IMR-90 (cell line): ENCODE results near the gene SCNN1B. TPM values are rescaled to one million over a fixed set of nuclear protein-coding genes. Genes with fewer than 3 reads are reported as not detected.

Source experiments
- ATAC-seq: fragments of 200-7000 bp; cut with Tn5 transposase; 2 replicates; pipeline ENCODE4 v1.9.1; 2020; ENCODE audit warnings: low read depth, mild to moderate bottlenecking, moderate library complexity
- BruUV-seq: library from RNA; stranded (reverse); fragments of 400-500 nt; replicated peaks from 2 replicates; lab custom pipeline; 2021; lab: Mats Ljungman, UMichigan
- CTCF ChIA-PET: fragments of 300-600 bp; formaldehyde crosslinking; extraction: SDS; loops from one replicate; lab custom pipeline; 2021; ENCODE audit warnings: antibody characterized with exemption; lab: Yijun Ruan, JAX
- POLR2A ChIA-PET: fragments of 300-600 bp; sonication (Branson Sonifier 250); formaldehyde crosslinking; loops from one replicate; lab custom pipeline; 2022; ENCODE audit warnings: antibody characterized with exemption; ENCODE audit not compliant: unreplicated experiment; lab: Charles Lee
- DNase-seq: peaks from one replicate; pipeline ENCODE4 v3.0.0; 2013
- H2AFZ ChIP-seq: replicated peaks from 2 replicates; pipeline ENCODE3; 2013; ENCODE audit warnings: low read length, mild to moderate bottlenecking; ENCODE audit not compliant: poor library complexity
- H2AK5ac ChIP-seq: 2 replicates; pipeline ENCODE4 v1.6.1; 2013; ENCODE audit warnings: low read depth, low read length, inconsistent platforms
- H2AK9ac ChIP-seq: replicated peaks from 2 replicates; pipeline ENCODE3; 2013; ENCODE audit warnings: mild to moderate bottlenecking, low read depth, low read length, moderate library complexity; ENCODE audit not compliant: poor library complexity
- H2BK120ac ChIP-seq: 2 replicates; pipeline ENCODE4 v1.6.1; 2013; ENCODE audit warnings: low read depth, low read length, inconsistent platforms
- H2BK15ac ChIP-seq: 3 replicates; pipeline ENCODE4 v1.6.1; 2013; ENCODE audit warnings: low read depth, low read length, inconsistent platforms
- H2BK20ac ChIP-seq: 2 replicates; pipeline ENCODE4 v1.6.1; 2013; ENCODE audit warnings: low read depth, mild to moderate bottlenecking, inconsistent platforms, low read length, moderate library complexity
- H2BK5ac ChIP-seq: 2 replicates; pipeline ENCODE4 v1.6.1; 2013; ENCODE audit warnings: mild to moderate bottlenecking, low read depth, low read length, inconsistent platforms; ENCODE audit not compliant: poor library complexity, severe bottlenecking
- H3K14ac ChIP-seq: replicated peaks from 2 replicates; pipeline ENCODE4 v1.6.1; 2013; ENCODE audit warnings: low read depth, low read length, inconsistent platforms
- H3K18ac ChIP-seq: 2 replicates; pipeline ENCODE4 v1.6.1; 2013; ENCODE audit warnings: low read depth, low read length, control low read depth
- H3K23ac ChIP-seq: 2 replicates; pipeline ENCODE4 v1.6.1; 2013; ENCODE audit warnings: low read depth, low read length, inconsistent platforms
- H3K27ac ChIP-seq: 2 replicates; pipeline ENCODE4 v1.5.1; 2013; ENCODE audit warnings: mild to moderate bottlenecking, control low read depth, low read length; ENCODE audit not compliant: insufficient read depth
- H3K27me3 ChIP-seq: 2 replicates; pipeline ENCODE4 v1.6.1; 2013; ENCODE audit warnings: low read length; ENCODE audit not compliant: control insufficient read depth, insufficient read depth
- H3K36me3 ChIP-seq: 2 replicates; pipeline ENCODE4 v1.6.1; 2013; ENCODE audit warnings: low read length, mixed read lengths; ENCODE audit not compliant: control insufficient read depth, insufficient read depth
- H3K4ac ChIP-seq: 2 replicates; pipeline ENCODE4 v1.6.1; 2013; ENCODE audit warnings: low read depth, low read length, inconsistent platforms
- H3K4me1 ChIP-seq: 2 replicates; pipeline ENCODE4 v1.6.1; 2013; ENCODE audit warnings: low read length, mixed read lengths; ENCODE audit not compliant: control insufficient read depth, insufficient read depth
- H3K4me2 ChIP-seq: 2 replicates; pipeline ENCODE4 v1.6.1; 2013; ENCODE audit warnings: low read depth, mild to moderate bottlenecking, control low read depth, low read length, moderate library complexity
- H3K4me3 ChIP-seq: 2 replicates; pipeline ENCODE4 v1.5.1; 2013; ENCODE audit warnings: low read depth, mild to moderate bottlenecking, control low read depth, low read length, moderate library complexity; ENCODE audit not compliant: insufficient read depth
- H3K56ac ChIP-seq: 2 replicates; pipeline ENCODE4 v1.6.1; 2013; ENCODE audit warnings: low read length, inconsistent platforms; ENCODE audit not compliant: insufficient read depth; ENCODE audit errors: extremely low read depth
- H3K79me1 ChIP-seq, 2 experiments: 2 replicates each; pipeline ENCODE4 v1.6.1; 2013; ENCODE audit warnings: low read length in 2 of 2, inconsistent platforms in 1 of 2, low read depth in 1 of 2
- H3K9ac ChIP-seq: 2 replicates; pipeline ENCODE4 v1.6.1; 2013; ENCODE audit warnings: low read depth, low read length, control low read depth
- H3K9me1 ChIP-seq: 2 replicates; pipeline ENCODE4 v1.6.1; 2013; ENCODE audit warnings: low read length, inconsistent platforms; ENCODE audit not compliant: insufficient read depth
- H3K9me3 ChIP-seq: 2 replicates; pipeline ENCODE4 v1.6.1; 2013; ENCODE audit warnings: low read length; ENCODE audit not compliant: control insufficient read depth, insufficient read depth
- H4K20me1 ChIP-seq: 2 replicates; pipeline ENCODE4 v1.6.1; 2013; ENCODE audit warnings: low read length, inconsistent platforms; ENCODE audit not compliant: insufficient read depth
- H4K5ac ChIP-seq: 2 replicates; pipeline ENCODE4 v1.6.1; 2013; ENCODE audit warnings: mild to moderate bottlenecking, low read depth, low read length, control low read depth
- H4K8ac ChIP-seq, 2 experiments: 2 replicates each; pipeline ENCODE4 v1.6.1; 2013; ENCODE audit warnings: low read depth in 2 of 2, low read length in 2 of 2, control low read depth in 1 of 2, inconsistent platforms in 1 of 2
- H4K91ac ChIP-seq: 2 replicates; pipeline ENCODE4 v1.6.1; 2013; ENCODE audit warnings: low read depth, low read length, inconsistent platforms; ENCODE audit not compliant: insufficient read depth
- FOS ChIP-seq: fragments of 150-350 bp; IDR thresholded peaks from 2 replicates; pipeline ENCODE4 v1.6.1; 2016; ENCODE audit warnings: low read depth, low read length
- MAFK ChIP-seq: IDR thresholded peaks from 2 replicates; pipeline ENCODE4 v1.6.1; 2012; ENCODE audit warnings: low read depth, low read length, improper control_type of control experiment
- MAZ ChIP-seq: IDR thresholded peaks from 2 replicates; pipeline ENCODE4 v1.6.1; 2012; ENCODE audit warnings: low read depth, mild to moderate bottlenecking, low read length, improper control_type of control experiment, moderate library complexity, borderline replicate concordance
- MXI1 ChIP-seq: IDR thresholded peaks from 2 replicates; pipeline ENCODE4 v1.6.1; 2012; ENCODE audit warnings: low read depth, mild to moderate bottlenecking, low read length, moderate library complexity, borderline replicate concordance
- RAD21 ChIP-seq: IDR thresholded peaks from 2 replicates; pipeline ENCODE4 v1.6.1; 2012; ENCODE audit warnings: low read length, improper control_type of control experiment
- RCOR1 ChIP-seq: IDR thresholded peaks from 2 replicates; pipeline ENCODE4 v1.6.1; 2012; ENCODE audit warnings: mild to moderate bottlenecking, low read length, improper control_type of control experiment; ENCODE audit not compliant: insufficient replicate concordance
- SMC3 ChIP-seq: fragments of 150-350 bp; IDR thresholded peaks from 2 replicates; pipeline ENCODE4 v1.6.1; 2016; ENCODE audit warnings: low read depth, mild to moderate bottlenecking, antibody characterized with exemption, low read length, moderate library complexity
- WGBS, 2 experiments: methylation state at CpG; one replicate each; pipeline versions ENCODE4 v1.1.5 to v1.1.7; 2013; ENCODE audit warnings: missing lambda C conversion rate in 2 of 2; ENCODE audit not compliant: insufficient read length in 1 of 2; ENCODE audit errors: extremely low coverage in 2 of 2; 5-methylcytosine and 5-hydroxymethylcytosine counted together
- dilution Hi-C: fragments of 300-500 bp; cut with HindIII; formaldehyde crosslinking; loops from one replicate; pipeline ENCODE4 v1.14.3; 2018; ENCODE audit warnings: low sequenced_read_pairs; ENCODE audit not compliant: unreplicated experiment
- in situ Hi-C: fragments of 300-500 bp; cut with MboI; formaldehyde crosslinking; loops from 3 replicates; pipeline ENCODE4 v1.14.3; 2019; ENCODE audit warnings: low sequenced_read_pairs, inconsistent platforms, mixed read lengths
- intact Hi-C: fragments of 100-400 bp; cut with micrococcal nuclease; formaldehyde crosslinking; loops from 2 replicates; pipeline ENCODE4 v1.10.0; 2022
- polyA plus RNA-seq, 3 experiments: library from polyadenylated mRNA; depleted of rRNA; stranded (reverse); fragments of >200 nt; gene quantifications; 2 replicates each; pipeline ENCODE4 v1.2.3, GENCODE V29; 2012; ENCODE audit warnings: low replicate concordance in 1 of 3
- total RNA-seq: library from RNA; depleted of rRNA; stranded (reverse); fragments of >200 nt; gene quantifications from 2 replicates; pipeline ENCODE4 v1.2.3, GENCODE V29; 2012

Gene SCNN1B
- total and polyA plus RNA-seq, 2 of the 4 experiments (the other 2 are of a cell fraction) = not detected

GRCh38 chr16:23354246-23354645 lies 52.1 kb downstream of the SCNN1B start:
- no peaks in the 10 kb centered on the region for H3K9me3 ChIP-seq
- no peaks in the 10 kb centered on the region for H3K79me1 ChIP-seq
- H2AK9ac ChIP-seq = no peak overlapping the region
- no peak overlapping the region for H2AFZ ChIP-seq
- H4K91ac ChIP-seq = no peak overlapping the region
- no peak overlapping the region for H3K4me2 ChIP-seq
- no peaks in the 10 kb centered on the region for H3K27me3 ChIP-seq
- H2AK5ac ChIP-seq = no peak overlapping the region
- no peak overlapping the region for H2BK20ac ChIP-seq
- dilution Hi-C loops = no loop called here
- POLR2A ChIA-PET = no interaction called here
- no peaks in the 10 kb centered on the region; the same call in 1 of the 2 replicates for H3K9me1 ChIP-seq
- ATAC-seq (no peak), DNase-seq (no peak)
- no peak overlapping the region for H3K4ac ChIP-seq
- BruUV-seq = no TSS peak
- no peak overlapping the region for H4K8ac ChIP-seq
- H3K23ac ChIP-seq = no peak overlapping the region
- no peak overlapping the region for H2BK120ac ChIP-seq
- no peak overlapping the region for H3K4me3 ChIP-seq
- H4K5ac ChIP-seq = no peak overlapping the region
- H3K18ac ChIP-seq = no peak overlapping the region
- H3K36me3 ChIP-seq = no peaks in the 10 kb centered on the region
- intact Hi-C loops = no loop called here
- no peaks in the 10 kb centered on the region for H4K20me1 ChIP-seq
- H3K4me1 ChIP-seq = no peaks in the 10 kb centered on the region
- CTCF ChIA-PET = no interaction called here
- WGBS, 2 experiments = 56% methylated on average over 6 of the region's 9 CpGs; no CpG with 5 or more reads in 1 of the 2 experiments
- in situ Hi-C loops = no loop called here
- H3K9ac ChIP-seq = no peak overlapping the region
- H2BK15ac ChIP-seq = no peak overlapping the region
- no peak overlapping the region for H2BK5ac ChIP-seq
- no peak overlapping the region for H3K56ac ChIP-seq
- TF ChIP-seq MXI1 (no peak), RCOR1 (no peak), SMC3 (no peak), MAFK (no peak), MAZ (no peak), FOS (no peak), RAD21 (no peak)
- no peak overlapping the region for H3K14ac ChIP-seq
- H3K27ac ChIP-seq = no peak overlapping the region
